GM19240 (cell line): Measurements from ENCODE around the gene DPYD.
A peak's percentile ranks its signal among the peaks of the same experiment; 100 is the strongest.

Experiments used
- DNase-seq: peaks from one replicate; pipeline ENCODE4 v3.0.0; 2011; ENCODE audit warnings: low spot score; ENCODE audit not compliant: insufficient read length

The DPYD gene

DNA sequence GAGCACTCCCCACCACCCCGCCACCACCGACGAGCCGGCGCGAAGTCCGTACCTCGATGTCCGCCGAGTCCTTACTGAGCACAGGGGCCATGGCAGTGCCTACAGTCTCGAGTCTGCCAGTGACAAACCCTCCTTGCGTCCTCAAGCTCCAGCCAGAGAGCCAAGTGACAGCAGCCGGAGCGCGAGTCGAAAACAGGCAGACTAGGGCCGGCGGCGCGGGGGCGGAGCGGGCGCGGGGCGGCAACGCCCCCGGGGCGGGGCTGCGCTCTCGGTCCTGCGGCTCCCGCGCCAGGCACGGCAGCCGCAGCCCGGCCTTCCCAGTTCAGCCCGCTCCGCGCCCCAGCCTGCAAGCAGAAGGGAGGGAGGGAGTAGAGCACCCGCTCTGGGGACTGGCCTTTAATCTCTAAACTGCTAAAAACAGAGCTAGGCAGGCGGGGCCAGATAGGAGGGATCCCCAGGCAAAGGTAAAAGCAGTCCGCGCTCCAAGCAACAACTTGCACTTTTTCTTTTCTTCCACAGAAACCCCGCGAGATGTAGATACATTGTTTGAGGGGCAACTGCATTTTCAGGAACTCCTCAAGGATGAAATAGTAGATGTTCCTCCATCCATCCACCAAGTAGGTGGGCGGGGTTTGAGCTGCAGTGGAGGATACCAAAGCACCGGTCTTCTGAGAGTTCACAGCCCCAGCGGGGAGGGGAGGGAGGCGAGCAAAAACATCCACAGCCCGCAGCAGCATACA, at the start of gene DPYD:
Gene DPYD (minus strand): TSS at position 203 of the 740 bp plus-strand sequence. CDS start 112 bp downstream, at position 91.
- DNase-seq = peak; percentile 57

DNA sequence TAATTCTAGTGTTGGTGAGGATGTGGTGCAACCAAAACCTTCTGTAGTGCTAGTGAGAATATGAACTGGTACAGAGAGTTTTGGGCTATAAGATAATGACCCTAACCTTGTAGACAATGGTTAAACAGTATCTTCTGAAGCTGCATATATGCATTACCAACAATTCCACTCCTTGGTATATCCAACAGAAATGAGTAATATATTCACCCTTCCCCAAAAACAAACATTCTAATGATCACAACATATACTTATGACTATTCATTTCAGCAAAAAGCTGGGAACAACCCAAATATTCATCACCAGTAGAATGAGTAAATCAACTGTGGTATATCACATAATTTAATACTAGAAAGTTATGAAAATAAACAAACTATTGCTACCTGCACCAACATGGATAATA, 39.6 kb upstream of the DPYD start:
- no peak for DNase-seq

GRCh38 chr1:97947695-97948094, 26.9 kb upstream of the DPYD start:
- DNase-seq = no peak

DNA sequence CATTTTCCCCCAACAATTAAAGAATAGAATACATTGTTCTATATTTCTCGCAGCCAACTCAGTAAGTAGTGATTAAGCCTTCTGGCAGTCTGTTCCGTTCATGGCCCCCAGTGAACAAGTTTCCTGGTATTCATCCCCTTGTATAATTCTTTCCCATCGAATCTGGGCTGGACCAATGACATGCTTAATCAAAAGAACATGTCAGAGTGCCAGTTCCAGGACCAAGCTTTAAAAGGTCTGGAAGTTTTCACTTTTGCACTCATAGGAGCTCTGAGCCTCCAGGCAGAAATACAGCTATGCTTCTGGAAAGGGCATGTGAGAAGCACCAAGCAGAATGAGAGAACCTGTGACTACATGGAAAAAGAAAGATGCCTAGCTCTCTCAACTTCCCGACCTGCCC, 22.5 kb upstream of the DPYD start:
- DNase-seq = no peak

DNA sequence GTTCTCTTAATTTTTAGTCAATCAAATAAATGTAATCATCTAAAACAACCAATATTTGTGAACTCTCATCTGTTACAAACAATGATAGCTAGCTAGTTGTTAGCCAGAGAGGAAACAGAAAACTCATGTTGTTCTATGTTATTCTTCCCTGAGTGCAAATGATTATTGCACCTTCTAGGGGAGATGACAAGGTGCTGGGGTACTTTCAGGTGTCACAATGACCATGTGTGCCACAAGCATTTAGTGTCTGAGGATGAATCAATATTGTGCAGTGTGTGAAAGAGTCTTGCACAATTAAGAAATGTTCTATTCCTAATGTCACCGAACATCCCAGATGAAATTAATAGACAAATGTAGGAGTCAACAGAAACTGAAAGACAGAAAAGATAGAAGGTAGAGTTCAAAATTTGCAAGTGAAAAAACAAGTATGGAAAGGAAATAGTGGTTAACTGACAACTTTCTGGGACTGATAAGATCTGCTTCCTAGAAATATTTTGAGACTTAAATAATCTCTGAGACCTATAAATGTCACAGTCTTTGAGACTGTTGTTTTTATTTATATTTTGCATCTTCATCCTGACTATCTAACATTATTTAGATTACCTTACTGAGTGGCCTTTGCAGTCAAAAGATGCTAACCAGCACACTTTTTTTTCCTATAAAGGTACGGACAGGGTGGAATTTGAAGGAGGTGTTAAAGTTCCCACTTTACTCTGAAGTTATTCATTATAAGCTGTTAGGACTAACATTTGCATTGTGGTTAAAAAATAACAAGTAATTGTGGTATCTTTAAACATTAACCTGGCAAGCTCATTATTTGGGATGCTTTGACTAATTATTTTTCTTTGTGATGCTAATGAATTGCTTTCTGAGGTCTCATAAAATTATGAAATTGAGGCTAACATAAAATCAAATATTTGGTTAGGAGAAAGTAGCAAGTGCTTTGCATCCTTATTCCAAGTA, 21.6 kb upstream of the DPYD start:
- no peak for DNase-seq

DNA sequence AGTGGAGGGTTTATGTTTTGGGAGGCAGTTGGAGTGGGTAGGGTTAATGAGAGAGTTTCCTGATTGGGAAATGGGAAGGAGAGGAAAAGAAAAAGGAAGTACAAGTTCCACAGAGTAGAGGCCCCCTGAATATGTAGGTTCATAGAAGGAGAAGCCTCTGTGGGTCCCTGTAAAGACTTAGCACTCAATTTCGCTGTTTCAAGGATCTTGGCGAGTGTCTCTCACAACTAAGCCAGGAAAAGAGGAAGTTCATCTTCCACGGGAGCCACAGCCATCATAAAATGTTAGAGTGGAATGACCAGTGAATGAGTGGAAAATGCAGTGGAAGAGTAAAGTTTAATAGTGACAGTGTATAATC, 17.4 kb upstream of the DPYD start:
- no peak for DNase-seq

GRCh38 chr1:97936976-97937375, 16.1 kb upstream of the DPYD start:
- DNase-seq = no peak

DNA sequence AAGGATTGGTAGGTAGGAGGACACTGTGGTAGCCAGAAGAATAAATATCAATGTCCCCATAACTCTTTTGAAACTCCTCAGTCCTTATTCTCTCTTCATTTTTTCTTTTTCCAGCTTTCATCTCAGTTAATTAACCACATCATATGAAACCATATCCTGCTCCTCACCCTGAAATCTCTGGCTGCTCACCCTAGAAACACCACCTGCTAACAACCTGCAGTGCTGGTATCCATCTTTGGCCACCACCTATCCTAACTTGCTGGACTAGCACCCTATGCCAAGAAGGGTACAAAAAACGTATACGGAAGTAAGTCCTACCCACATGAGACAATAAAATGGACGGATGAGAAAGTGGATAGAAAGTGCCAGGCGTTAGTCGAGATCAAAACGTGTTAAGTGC, 13.7 kb upstream of the DPYD start:
- DNase-seq = no peak

DNA sequence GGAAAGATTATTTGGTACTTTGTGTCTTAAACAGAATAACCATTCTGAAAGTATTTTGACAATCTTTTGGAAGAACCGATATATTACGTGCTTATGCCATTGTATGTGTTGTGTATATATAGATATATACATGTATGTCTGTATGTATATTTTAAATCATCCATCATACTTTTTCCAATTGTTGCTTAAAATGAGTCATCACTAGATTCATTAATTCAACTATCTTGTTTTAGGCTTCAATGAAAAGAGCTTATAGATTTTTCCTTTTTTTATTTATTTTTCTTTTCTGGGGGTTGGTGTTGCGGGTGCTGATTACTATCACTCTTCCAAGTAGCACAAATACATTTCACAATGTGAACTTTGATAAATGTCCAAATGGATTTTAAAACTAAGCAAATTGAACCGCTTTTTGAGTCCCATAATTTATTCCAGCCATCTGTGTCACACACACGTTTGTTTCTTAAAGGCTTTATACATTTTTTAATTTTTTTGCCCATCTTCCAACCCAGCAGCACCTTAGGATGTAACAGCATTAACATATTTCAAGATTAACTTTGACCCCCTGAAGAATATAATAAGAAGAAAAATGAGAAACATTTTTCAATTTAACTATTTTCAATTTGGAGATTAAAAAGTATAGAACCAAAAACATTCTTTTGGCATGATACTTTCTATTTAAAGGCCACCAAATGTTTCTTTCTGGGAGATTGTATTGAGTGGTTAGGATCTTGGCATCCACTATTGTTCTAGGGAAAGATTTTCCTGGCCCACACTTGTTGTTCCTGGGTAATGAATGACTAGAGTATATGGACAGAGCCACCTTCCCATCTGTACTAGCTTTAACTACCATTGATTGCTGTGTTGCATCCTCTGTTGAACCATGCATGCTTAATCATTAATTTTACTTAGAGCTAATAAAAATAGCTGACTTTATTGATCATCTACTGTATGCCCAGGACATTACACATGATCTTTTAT, 9.3 kb upstream of the DPYD start:
- no peak for DNase-seq

DNA sequence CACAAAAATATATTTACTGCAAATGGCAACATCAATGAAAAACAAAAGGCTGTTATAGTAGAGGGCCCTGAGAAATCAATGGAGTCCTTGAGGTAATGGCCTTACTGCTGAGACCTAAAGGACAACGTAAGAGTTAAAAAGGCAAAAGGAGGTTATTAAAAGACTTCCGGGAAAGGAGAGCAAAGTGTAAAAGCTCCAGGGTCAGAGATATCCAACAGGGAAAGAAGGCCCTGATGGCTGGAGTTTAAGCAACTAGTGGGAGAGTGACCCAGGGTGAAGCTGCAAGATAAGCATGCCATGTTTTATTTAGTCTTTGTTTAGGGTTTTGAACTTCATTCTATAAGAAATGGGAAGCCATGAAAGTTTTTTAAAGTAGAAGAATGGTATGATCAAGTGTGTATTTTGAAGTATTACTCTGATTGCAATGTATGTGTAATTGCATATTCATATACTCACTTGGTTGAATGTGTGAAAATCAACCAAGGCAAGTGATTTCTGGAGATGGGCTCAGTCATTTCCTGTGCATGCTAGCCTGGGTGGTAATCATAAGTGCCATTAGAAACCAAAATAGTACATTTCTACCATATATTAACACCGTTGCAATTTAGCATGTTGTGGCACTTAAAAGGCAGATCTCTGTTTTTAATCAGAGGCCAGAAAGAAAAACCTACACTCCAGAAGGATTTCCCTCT, 5.3 kb upstream of the DPYD start:
- no peak for DNase-seq

GRCh38 chr1:97925151-97925550, 4.3 kb upstream of the DPYD start:
- no peak for DNase-seq

DNA sequence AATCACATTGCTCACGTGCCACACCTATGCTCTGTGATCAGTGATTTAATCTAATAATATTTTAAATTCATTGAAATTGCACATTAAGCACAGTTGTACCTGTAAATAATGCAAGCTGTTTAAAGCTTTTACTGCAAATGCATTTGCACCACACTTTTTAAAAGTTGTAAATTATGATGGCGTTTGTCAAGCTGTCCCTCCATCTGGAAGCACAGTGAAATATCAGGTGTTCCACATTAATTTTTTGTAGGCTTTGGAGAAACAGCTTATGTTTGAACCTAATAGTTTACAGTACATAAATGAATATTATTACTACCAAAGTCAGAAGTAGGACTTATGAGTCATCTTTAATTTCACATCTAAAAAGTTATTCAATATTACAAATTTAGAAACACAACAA, 3.0 kb upstream of the DPYD start:
- DNase-seq = no peak

DNA sequence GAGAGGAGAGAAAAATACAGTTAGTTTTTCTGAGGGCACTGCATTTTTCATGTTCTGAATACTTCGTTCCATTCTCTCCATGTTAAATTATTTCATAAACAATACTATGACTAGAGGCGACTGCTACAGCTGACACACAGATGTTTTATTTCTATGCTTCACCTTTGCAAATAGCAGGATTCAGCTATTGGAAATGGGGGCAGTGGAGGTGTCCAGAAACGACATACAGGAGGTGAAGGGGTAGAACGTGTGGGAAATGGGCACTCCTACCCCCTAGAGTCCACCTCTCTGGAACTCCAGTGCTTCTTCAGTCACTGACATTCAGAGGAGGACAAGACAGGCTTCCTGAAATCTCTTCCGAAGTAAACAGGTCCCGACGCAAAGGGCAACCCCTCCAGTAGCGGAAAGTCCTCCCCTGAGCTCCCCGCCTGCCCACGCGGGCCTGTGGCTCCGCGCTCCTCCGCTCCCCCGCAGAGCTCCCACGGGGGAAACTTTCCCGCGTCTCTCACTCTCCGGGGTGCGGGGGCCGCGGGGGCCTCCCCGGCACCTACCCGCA, 480 bp downstream of the DPYD start:
- no peak for DNase-seq

- DNase-seq = no peak
Observed at GRCh38 chr1:97919585-97920261, 1.1 kb downstream of the DPYD start.

DNA sequence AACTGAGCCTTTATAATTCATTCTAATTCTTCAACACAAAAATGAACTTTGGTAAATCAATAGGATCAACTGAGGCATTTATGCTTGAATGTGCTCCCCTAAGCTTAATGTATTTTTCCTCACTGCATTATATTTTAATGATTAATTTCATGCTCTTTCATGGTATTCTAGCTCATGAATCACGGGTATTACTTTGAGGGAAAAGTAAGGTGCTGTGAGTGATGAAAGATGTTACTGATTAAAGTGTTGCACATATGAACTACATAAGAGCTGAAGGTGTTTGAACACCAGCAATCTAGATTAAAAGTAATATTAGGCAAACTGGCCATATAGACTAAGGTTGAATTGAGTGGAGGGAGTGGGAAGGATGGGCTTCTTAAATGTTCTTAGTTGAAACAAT, 1.9 kb downstream of the DPYD start:
- DNase-seq = no peak

DNA sequence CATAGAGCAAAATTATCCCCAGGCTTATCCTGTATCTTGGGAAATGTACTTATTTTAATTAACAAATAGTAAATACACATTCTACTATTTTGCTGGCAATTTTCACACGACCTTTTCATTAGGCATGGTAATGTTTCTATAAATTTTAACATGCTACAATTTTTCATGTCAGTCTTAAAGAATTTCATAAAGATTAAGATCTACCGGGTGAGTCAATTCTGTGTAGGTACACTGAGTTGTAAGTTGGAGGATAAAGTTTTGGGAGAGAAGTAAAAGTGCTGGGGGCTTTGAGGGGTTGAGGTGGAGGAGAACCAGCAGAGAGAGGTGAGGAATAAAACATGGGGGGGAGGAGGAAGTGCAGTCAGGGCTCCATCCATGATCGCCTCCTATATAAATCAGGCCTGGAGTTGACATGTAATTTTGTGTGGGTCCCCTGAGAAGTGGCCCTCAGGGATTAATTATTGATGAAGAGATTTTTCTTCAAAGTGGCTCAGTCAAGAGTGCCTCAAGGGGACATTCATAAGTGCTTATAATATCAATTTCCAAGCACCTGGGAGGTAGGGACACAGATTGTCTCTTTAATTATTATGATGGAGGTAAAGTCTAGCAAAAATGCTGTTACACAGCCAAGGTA, 7.2 kb downstream of the DPYD start:
- no peak for DNase-seq

GRCh38 chr1:97911266-97912215, 9.3 kb downstream of the DPYD start:
- DNase-seq = no peak

DNA sequence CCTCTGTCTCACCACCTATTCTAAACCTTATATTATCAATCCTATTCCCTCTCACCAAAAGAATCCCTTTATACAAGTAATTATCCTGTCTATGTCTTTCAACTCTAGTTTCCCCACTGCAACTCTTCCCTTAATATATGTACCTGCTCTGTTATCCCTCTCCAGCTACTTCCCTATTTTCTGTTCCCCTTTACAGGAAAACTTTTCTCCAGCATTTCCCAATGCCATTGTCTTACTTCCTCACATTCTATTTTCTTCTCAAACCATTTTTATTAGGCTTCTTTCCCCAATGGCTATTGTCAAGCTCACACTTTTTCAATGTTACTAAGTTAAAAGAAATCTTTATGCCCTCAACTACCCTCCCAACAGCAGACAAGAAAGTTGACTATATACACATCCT, 11.6 kb downstream of the DPYD start:
- no peak for DNase-seq
